Suprapubic skin (tissue), 4 donors: ENCODE results near the gene ZBTB4.

Experiments
- POLR2A ChIP-seq, 2 donors: fragments of 450-650 bp; IDR thresholded peaks; one replicate each; pipeline ENCODE4 v1.6.1; 2017; ENCODE audit warnings: antibody characterized with exemption in 2 of 2, mild to moderate bottlenecking in 2 of 2, moderate library complexity in 2 of 2
- POLR2AphosphoS5 ChIP-seq, 3 donors: sonication (generic); formaldehyde crosslinking; IDR thresholded peaks; one replicate each; pipeline ENCODE4 v1.6.1; 2017; ENCODE audit warnings: antibody characterized with exemption in 3 of 3
- TF ChIP-seq, protein P1 (sequence below), 2 donors: fragments of 200-600 bp in 1 of 2; fragments of 450-650 bp in 1 of 2; sonication (generic) in 1 of 2; IDR thresholded peaks; one replicate each; pipeline ENCODE4 v1.5.1; 2016 to 2019; ENCODE audit warnings: antibody characterized with exemption in 2 of 2, mild to moderate bottlenecking in 1 of 2, moderate library complexity in 1 of 2

- TF ChIP-seq, protein P1, sequence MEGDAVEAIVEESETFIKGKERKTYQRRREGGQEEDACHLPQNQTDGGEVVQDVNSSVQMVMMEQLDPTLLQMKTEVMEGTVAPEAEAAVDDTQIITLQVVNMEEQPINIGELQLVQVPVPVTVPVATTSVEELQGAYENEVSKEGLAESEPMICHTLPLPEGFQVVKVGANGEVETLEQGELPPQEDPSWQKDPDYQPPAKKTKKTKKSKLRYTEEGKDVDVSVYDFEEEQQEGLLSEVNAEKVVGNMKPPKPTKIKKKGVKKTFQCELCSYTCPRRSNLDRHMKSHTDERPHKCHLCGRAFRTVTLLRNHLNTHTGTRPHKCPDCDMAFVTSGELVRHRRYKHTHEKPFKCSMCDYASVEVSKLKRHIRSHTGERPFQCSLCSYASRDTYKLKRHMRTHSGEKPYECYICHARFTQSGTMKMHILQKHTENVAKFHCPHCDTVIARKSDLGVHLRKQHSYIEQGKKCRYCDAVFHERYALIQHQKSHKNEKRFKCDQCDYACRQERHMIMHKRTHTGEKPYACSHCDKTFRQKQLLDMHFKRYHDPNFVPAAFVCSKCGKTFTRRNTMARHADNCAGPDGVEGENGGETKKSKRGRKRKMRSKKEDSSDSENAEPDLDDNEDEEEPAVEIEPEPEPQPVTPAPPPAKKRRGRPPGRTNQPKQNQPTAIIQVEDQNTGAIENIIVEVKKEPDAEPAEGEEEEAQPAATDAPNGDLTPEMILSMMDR (IDR thresholded peaks at IDR 0.05): no peak
- TF ChIP-seq POLR2AphosphoS5 (IDR thresholded peaks at IDR 0.05) (no peak), POLR2A (IDR thresholded peaks at IDR 0.05) (no peak)
Observed at GRCh38 chr17:7509937-7510336, 30.5 kb upstream of the ZBTB4 start.
